HG03103 (cell line): ENCODE results near the gene HSPG2.
"Not testable (repeated sequence)": the region's sequence is repeated elsewhere in the genome, so short reads cannot be mapped to it uniquely, and the experiment has no call there.

Experiments used
- ATAC-seq: cut with Tn5 transposase; IDR thresholded peaks from one replicate; pipeline ENCODE4 v1.9.1; 2021; ENCODE audit warnings: low read depth; ENCODE audit not compliant: unreplicated experiment

HSPG2 gene

DNA sequence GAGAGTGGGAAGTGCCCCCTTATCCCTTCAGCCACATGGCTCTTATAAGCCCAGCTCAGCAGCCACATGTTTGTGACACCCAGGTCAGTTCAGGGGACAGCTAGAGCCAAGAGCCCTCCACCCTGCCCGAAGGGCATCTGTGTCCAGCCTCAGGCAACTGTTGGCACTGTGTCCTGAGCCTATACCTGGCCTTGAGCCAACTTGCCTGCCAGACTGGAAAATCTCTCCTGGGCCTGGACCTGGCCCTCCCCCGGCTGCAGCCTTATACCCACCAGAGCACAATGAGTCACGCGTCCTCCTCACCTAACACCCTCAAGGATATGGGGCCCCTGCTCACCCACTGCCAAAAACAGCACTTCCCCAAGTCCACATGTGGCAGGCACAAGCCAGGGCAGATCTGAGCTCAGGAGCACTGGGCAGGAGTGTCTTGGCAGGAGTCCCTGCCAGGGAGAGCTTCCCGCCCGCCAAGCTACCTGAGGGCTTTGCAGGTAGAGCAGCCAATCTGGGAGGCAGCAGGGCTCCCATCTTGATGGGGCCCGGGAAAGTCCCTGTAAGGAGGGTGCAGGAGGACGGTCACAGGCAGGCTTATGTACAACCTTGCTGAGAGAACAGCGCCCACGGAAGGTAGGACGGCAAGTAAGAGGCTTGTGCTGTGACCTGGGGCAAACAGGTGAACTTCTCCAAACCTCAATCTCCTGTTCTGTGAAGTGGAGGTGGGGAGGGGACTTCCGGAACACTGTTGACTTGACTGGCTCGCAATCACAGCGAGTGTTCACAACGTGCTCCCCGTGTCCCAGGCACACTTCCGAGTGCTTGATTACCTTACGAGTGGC is 19.8 kb upstream of the HSPG2 start:
- no peak for ATAC-seq

DNA sequence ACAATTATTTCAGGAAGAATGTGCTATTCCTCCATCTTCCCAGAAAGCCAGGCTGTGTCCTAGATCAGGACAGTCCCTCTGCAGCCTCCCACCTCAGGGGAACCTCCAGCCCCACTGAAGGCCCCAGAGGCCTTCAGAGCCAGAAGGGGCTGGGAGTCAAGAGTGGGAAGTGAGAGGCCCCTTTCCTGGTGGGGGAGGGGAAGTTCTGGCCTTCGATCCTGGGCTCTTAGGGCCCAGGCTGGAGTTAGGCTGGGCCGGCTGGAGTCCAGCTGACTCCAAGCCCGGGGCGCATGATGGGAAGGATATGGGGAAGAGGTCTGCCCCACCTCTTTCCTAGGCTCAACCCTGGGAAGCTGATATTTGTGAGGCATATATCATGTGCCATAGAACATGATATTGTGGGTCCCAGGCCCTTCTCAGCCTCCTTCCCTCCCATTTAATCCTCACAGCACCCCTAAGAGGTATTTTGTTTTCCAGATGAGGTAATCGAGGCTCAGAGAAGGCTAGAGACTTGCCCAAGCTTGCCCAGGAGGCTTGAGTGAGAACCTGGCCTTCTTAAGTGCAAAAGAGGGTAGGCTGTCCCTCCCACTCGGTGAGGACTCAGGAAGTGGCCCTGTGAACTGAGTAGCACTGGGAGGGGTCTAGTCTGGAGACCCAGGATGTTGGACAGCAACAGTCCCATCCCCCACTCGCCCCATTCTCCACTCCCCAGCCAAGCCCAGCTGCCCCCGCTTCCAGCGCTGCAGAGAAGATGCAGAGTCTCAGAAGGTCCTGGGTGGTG is 18.6 kb upstream of the HSPG2 start:
- ATAC-seq: no peak

DNA sequence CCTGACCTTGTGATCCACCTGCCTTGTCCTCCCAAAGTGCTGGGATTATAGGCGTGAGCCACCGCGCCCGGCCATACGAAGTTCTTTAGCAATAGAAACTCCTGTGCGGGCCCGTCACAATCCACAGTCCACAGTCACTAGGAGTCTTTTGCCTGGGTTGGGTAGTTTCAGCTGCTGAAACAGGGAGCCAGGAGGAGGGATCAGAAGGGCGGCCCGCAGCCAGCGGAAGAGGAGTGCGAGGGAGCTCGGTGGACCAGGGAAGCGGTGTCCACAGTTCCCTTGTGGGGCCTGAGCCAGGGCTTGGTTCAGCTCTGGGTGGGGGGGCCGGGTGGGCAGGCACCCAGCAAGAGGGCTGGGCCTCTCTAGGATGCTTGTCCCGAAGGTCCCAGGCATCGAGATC is 17.9 kb upstream of the HSPG2 start:
- no peak for ATAC-seq

- ATAC-seq: no peak
These were observed 15.8 kb upstream of the HSPG2 start for GRCh38 chr1:21952786-21953520.

DNA sequence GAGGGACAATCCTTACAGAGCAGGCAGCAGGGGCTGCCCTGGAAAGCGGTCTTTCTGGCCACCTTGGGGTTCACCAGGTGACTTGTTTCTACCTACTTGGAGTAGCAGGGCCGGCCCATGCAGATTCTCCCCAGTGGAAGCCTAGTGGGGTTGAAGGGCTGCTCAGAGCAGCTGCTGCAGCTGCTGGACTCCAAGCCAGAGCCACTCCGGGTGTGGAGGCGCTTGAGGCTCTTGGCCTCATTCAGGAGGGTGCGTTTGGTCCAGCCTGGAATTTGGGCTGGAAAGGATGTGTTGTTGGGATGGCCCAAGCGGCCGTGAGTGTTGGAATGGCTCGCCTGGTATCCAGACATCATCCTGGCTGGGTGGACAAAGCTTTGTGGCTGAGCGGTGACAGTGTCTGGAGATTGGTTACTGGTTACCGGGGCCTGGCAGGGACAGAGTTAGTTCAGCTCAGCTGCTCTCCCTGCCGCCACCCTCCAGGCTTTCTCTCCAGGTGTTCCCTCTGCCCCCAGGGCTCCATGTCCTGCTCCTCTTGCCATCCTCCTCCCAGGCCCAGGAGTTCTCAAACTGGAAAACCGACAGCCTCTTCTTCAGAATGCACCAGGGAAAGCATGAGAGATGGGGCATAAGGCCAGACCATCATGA is 14.2 kb upstream of the HSPG2 start:
- ATAC-seq: no peak

DNA sequence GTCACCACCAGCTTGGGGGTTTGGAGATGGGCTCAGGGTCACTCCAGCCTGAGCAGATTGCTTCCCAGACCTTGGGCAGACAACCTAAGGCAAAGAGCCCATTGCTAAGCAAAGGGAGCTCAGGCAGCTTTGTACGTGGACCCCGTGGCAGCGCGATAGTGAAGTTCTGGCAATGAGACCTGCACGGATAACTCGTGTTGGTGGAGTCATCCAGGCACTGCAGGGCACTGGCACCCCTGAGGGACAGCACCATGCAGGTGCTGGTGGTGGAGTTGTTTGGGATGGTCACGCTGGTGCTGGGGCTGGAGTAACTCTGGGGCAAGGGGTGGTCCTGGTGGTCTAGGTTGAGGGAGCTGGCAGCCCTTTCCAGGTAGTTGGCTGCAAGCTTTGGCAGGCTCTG is 13.6 kb upstream of the HSPG2 start:
- ATAC-seq: no peak

- no peak for ATAC-seq
These were observed 9.9 kb upstream of the HSPG2 start for GRCh38 chr1:21946836-21947587.

DNA sequence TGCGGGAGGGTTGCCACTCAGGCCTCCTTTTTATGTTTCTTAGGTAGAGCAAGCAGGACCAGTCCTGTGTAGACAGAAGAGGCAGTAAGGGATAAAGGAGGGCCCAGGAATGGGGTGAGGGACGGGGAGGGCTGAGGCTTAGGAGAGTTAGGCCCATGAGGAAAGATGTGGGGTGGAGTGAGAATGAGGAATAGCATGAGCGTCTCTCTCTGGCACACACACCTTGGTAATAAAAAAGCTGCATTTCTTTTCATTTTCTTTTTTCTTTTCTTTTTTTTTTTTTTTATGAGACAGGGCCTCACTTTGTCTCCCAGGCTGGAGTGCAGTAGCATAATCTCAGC is 7.6 kb upstream of the HSPG2 start:
- no peak for ATAC-seq

DNA sequence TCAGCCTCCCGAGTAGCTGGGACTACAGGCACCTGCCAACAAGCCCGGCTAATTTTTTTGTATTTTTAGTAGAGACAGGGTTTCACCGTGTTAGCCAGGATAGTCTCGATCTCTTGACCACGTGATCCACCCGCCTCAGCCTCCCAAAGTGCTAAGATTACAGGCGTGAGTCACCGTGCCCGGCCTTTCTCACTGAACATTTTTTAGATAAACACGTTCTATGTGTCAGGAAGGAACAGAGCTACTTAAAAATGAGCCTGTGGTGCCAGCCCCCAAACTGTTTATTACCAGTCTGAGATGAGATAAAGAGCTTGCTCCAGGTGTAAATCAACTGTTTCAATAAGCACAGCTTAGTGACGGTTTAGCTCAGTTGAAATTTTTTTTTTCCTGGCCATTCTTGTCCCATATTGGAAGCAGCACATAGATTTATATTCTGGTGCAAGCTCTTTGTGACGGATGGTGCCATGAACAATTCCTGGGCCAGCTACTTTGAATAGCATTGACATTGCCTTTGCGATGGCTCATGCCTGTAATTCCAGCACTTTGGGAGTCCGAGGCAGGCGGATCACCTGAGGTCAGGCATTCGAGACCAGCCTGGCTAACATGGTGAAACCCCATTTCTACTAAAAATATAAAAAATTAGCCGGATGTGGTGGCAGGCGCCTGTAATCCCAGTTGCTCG is 6.0 kb upstream of the HSPG2 start:
- ATAC-seq: not testable (repeated sequence)

DNA sequence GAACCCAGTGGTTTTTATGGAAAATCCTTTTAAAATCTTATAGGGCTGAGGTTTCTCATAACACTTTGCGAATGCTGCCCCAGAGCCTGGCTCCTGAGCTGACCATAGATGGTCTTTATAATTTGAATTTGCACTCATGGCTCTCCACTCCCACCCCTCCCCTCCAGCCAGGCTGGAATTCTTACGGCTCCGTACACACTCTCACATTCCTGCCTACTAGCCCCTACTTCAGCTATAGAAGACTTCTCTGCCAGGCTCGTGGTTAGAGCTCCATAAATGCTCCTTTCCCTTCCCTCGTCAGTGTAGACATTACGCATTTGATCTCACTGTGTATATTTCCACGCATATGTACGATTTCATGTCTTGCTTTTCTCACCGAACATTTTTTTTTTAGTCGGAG is 5.4 kb upstream of the HSPG2 start:
- no peak for ATAC-seq

DNA sequence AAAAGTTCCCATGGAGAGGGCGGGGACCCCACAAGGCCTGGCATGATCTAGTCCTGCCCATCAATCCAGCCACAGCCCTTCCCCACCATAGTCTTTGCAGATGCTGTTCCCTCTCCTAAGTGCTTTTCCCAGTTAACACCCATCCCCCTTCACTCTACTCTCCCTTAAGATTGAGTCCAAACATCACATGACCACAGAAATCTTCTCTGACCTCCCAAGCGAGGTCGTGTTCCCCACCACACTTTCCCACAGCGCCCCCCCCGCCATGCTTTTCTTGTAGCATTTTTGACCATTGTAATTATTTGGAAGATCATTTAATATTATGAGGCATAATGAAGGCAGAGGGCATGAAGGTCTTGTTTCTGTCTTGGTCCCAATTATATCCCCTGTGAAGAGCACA is 4.3 kb upstream of the HSPG2 start:
- no peak for ATAC-seq

DNA sequence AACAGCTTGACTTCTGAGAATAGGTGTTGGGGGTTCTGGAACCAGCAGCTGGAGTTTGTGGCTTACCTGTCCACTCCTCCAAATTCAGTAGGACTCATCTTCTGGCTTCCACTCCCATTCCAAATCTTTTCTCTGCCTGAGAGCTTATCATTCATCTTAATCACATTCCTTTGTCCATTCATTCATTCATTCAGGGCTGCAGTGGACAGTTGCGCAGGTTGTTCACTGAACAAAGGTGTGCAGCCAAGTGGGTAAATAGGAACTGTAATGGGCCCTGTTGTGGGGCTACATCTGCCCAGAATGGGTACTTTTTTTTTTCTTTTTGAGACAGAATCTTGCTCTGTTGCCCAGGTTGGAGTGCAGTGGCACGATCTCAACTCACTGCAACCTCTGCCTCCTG is 3.4 kb upstream of the HSPG2 start:
- no peak for ATAC-seq

DNA sequence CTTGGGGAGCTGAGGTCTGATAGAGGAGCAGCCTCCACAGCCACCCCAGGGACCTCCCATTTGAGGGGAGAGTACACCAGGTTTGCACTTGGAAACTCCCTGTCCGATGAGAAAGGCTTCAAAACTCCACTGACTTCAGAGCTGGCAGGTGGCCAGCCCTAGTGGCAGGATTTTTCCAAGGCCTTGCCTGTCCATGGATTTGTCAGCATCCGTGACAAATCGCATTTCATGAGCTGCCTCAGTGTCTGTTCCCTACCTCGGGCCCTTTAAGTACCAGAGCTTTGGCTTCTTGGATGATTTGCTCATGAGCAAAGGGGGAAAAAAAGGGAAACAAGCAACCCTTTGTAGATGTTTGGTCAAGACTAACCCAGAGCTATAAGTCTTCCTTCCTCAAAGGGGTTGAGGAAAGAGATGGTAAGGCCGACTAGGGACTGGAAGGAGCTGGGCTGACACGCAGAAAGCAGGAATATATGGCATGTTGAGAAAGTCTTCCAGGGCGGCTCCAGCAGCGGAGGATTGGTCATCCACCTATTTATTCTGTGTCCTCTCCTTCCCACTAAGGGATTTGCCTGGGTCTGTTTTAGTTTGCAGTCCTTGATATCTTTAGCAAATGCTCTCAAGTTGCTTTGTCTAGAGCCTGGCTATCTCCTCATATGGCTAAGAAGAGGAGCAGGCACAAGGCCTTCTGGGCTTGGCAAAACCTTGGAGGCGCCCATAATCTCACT is 2.7 kb upstream of the HSPG2 start:
- ATAC-seq: no peak

GRCh38 chr1:21938732-21939538 is 1.8 kb upstream of the HSPG2 start:
- ATAC-seq: no peak

DNA sequence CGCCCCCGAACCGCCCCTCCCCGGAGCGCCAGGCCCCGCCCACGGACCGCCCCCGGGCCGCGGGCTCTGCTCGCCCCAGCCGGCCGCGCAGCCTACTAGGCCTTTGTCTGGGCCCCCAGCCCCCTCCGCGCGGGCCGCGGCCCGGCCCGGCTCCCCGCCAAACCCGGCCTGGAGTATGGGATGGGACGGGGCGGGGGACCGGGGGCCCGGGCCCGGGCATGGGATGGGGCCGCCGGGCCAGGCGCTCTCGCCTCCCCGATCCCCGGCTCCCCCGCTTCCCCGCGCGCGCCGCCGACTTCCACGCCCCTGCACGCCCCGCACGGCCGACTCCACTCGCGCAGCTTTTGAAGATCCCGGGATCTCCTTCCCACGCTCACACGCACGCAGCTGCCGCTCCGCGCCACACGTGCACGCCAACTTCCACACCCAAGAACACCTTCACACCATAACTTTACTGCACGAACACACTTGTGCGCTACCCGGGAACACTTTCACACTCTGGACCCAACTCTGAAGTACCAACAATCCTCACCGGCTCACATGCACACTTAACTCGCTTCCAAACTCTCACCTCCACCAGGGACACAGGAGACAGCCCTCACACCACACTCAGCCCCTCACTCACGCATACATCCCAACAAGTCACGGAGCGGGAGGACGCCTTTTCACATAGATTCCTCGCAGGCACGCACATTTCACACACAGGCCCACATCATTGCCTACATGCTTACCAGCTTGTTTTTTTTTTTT is 437 bp upstream of the HSPG2 start:
- no peak for ATAC-seq

DNA sequence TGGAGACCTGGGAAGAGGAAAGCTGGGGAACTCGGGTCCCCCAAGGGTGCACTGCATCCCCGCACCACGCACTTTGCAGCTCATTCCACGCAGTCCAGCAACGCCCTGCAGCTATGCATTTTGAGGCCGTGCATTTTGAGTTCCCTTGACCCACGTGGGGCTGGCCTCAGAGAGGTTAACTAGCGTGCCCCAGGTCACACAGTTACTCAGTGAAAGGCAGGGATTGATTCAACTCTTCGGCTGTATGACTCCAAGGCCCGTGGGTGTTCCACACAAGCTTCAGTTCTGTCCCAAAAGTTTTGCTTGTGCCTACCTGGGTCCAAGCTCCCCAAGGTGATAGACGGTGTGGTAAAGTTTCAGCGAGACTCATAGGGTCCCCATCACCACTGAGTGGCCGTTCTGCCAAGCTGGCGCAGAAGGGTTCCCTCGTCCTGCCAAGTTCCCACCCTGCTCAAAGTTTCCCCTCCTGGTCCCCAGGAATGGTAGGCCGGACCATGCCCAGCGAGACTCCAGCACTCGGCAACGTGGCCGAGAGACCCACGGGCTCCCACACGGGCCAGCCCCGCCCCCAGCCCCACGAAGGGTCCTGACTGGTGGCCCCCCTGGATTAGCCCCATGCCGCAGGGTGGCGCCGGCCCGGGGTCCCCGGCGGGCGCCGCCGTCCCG is 611 bp downstream of the HSPG2 start:
- ATAC-seq: no peak

GRCh38 chr1:21935891-21936365 is 1.2 kb downstream of the HSPG2 start:
- ATAC-seq: no peak
